Ascending aorta (tissue), 2 donors: ENCODE results near the gene CCDC57. TPM values are rescaled to one million over a fixed set of nuclear protein-coding genes. Genes with fewer than 3 reads are reported as not detected.

Source experiments
- DNase-seq, 2 donors: peaks; one replicate each; pipeline ENCODE4 v3.0.0-alpha.2; 2019; ENCODE audit warnings: low spot score in 2 of 2
- H3K27ac ChIP-seq, 2 donors: fragments of 200-600 bp; sonication (generic); one replicate each; pipeline ENCODE4 v1.5.1; 2016 to 2017; ENCODE audit warnings: mild to moderate bottlenecking in 1 of 2
- H3K27me3 ChIP-seq: fragments of 200-600 bp; sonication (generic); one replicate; pipeline ENCODE4 v1.5.1; 2017
- H3K36me3 ChIP-seq, 2 donors: fragments of 200-600 bp; sonication (generic); one replicate each; pipeline ENCODE4 v1.5.1; 2016
- H3K4me1 ChIP-seq, 2 donors: fragments of 200-600 bp; sonication (generic); one replicate each; pipeline ENCODE4 v1.5.1; 2016 to 2017; ENCODE audit warnings: mild to moderate bottlenecking in 1 of 2
- H3K4me3 ChIP-seq, 2 donors: fragments of 200-600 bp; sonication (generic); one replicate each; pipeline ENCODE4 v1.5.1; 2016 to 2017; ENCODE audit warnings: mild to moderate bottlenecking in 1 of 2
- H3K9me3 ChIP-seq, 2 donors: fragments of 200-600 bp; sonication (generic); one replicate each; pipeline ENCODE4 v1.5.1; 2016
- CTCF ChIP-seq, 3 experiments: fragments of 200-600 bp in 2 of 3; fragments of 450-650 bp in 1 of 3; sonication (generic) in 2 of 3; IDR thresholded peaks; one replicate each; pipeline ENCODE4 v1.5.1; 2016 to 2019; ENCODE audit warnings: antibody characterized with exemption in 3 of 3, mild to moderate bottlenecking in 1 of 3, moderate library complexity in 1 of 3
- intact Hi-C: fragments of 100-400 bp; cut with DNase I; formaldehyde crosslinking; loops from one replicate; pipeline ENCODE4 v1.15.1; 2023
- total RNA-seq: library from RNA; depleted of rRNA; stranded (reverse); fragments of >200 nt; gene quantifications from one replicate; pipeline ENCODE4 v1.1.0, GENCODE V29; 2016

CCDC57 gene
- total RNA-seq, 1 donor from 2014 or later = 12.8 TPM

GRCh38 chr17:82171750-82172375 is 40.8 kb downstream of the CCDC57 start:
- Histone ChIP-seq H3K4me3 (no peak overlapping the region), H3K4me1 (no peaks in the 10 kb centered on the region), H3K36me3 (peaks cover 8 to 37% of the 10 kb centered on the region in 2 donors), H3K27ac (no peak overlapping the region), H3K27me3 (no peaks in the 10 kb centered on the region), H3K9me3 (no peaks in the 10 kb centered on the region)
- DNase-seq = no peak
- intact Hi-C loops = no loop called here
- TF ChIP-seq CTCF (IDR thresholded peaks at IDR 0.05) = no peak

GRCh38 chr17:82170412-82170961 is 42.2 kb downstream of the CCDC57 start:
- DNase-seq = no peak
- Histone ChIP-seq H3K4me1 (no peaks in the 10 kb centered on the region), H3K4me3 (no peak overlapping the region), H3K36me3 (peaks cover 8 to 35% of the 10 kb centered on the region in 2 donors), H3K27ac (no peak overlapping the region), H3K27me3 (no peaks in the 10 kb centered on the region), H3K9me3 (no peaks in the 10 kb centered on the region)
- no peak for TF ChIP-seq CTCF (IDR thresholded peaks at IDR 0.05)
- intact Hi-C loops = no loop called here

GRCh38 chr17:82168568-82168967 is 44.1 kb downstream of the CCDC57 start:
- no peak for DNase-seq
- Histone ChIP-seq H3K27ac (no peak overlapping the region), H3K27me3 (no peaks in the 10 kb centered on the region), H3K4me1 (no peaks in the 10 kb centered on the region), H3K9me3 (no peaks in the 10 kb centered on the region), H3K4me3 (no peak overlapping the region), H3K36me3 (peaks cover 8 to 26% of the 10 kb centered on the region in 2 donors)
- intact Hi-C loops = no loop called here
- no peak for TF ChIP-seq CTCF (IDR thresholded peaks at IDR 0.05)

- Histone ChIP-seq H3K4me3 (no peak overlapping the region), H3K27me3 (no peaks in the 10 kb centered on the region), H3K27ac (no peak overlapping the region), H3K36me3 (peaks cover 6 to 22% of the 10 kb centered on the region in 2 donors), H3K4me1 (no peaks in the 10 kb centered on the region), H3K9me3 (no peaks in the 10 kb centered on the region)
- intact Hi-C loops = no loop called here
- DNase-seq = no peak
- no peak for TF ChIP-seq CTCF (IDR thresholded peaks at IDR 0.05)
Observed at GRCh38 chr17:82167028-82167427, 45.6 kb downstream of the CCDC57 start.

GRCh38 chr17:82164853-82165252 is 47.8 kb downstream of the CCDC57 start:
- H3K36me3 ChIP-seq = peaks cover 6 to 15% of the 10 kb centered on the region in 2 donors
- TF ChIP-seq CTCF (IDR thresholded peaks at IDR 0.05) = no peak
- no peak overlapping the region for H3K27ac ChIP-seq
- no peaks in the 10 kb centered on the region for H3K27me3 ChIP-seq
- H3K9me3 ChIP-seq = no peaks in the 10 kb centered on the region
- no peak overlapping the region for H3K4me3 ChIP-seq
- H3K4me1 ChIP-seq = no peaks in the 10 kb centered on the region
- intact Hi-C loops = no loop called here
- DNase-seq = no peak
